Psoas muscle (tissue), 8 donors: Measurements from ENCODE around the gene LTBP1. TPM values are rescaled to one million over a fixed set of nuclear protein-coding genes. Genes with fewer than 3 reads are reported as not detected.

Source experiments
- ATAC-seq, 4 donors: fragments of 200-7000 bp; cut with Tn5 transposase; one replicate each; pipeline ENCODE4 v1.9.1; 2020; ENCODE audit warnings: moderate library complexity in 3 of 4, mild to moderate bottlenecking in 2 of 4
- DNase-seq, 2 donors: peaks; one replicate each; pipeline ENCODE4 v3.0.0-alpha.2; 2020
- H3K27ac ChIP-seq: fragments of 200-600 bp; one replicate; pipeline ENCODE4 v1.8.0; 2022
- H3K27me3 ChIP-seq, 3 donors: fragments of 200-600 bp in 1 of 3; one replicate each; pipeline versions ENCODE4 v1.6.1 to v1.8.0; 2013 to 2022; ENCODE audit warnings: low read length in 2 of 3, mild to moderate bottlenecking in 2 of 3, moderate library complexity in 1 of 3; ENCODE audit not compliant: insufficient read depth in 3 of 3
- H3K36me3 ChIP-seq, 2 donors: fragments of 200-600 bp in 1 of 2; one replicate each; pipeline versions ENCODE4 v1.6.1 to v1.8.0; 2013 to 2022; ENCODE audit warnings: low read depth in 1 of 2, mild to moderate bottlenecking in 1 of 2, moderate library complexity in 1 of 2; ENCODE audit not compliant: insufficient read depth in 1 of 2
- H3K4me1 ChIP-seq: fragments of 200-600 bp; one replicate; pipeline ENCODE4 v1.8.0; 2022
- H3K4me3 ChIP-seq: fragments of 200-600 bp; one replicate; pipeline ENCODE4 v1.8.0; 2022; ENCODE audit warnings: mild to moderate bottlenecking
- H3K9me3 ChIP-seq: fragments of 200-600 bp; one replicate; pipeline ENCODE4 v1.8.0; 2022
- WGBS, 3 donors: extraction: QIAGEN DNeasy Blood & Tissue Kit; methylation state at CpG; one replicate each; pipeline versions ENCODE4 v1.1.6 to v1.1.7; 2013; 5-methylcytosine and 5-hydroxymethylcytosine counted together
- intact Hi-C, 2 donors: fragments of 100-400 bp; cut with DNase I; formaldehyde crosslinking; loops; one replicate each; pipeline versions ENCODE4 v1.11.0 to v1.14.2; 2022
- polyA plus RNA-seq, 3 donors: library from polyadenylated mRNA; stranded (reverse); fragments of 200-250 nt; gene quantifications; one replicate each; pipeline ENCODE4 v1.2.3, GENCODE V29; 2013
- total RNA-seq, 4 donors: library from RNA; stranded (reverse); fragmentation: NEBNext Ultra II Directional in 2 of 4; extraction: Animal tissue kit (Norgen Biotek cat#: 25700) in 2 of 4; gene quantifications; one replicate each; pipeline versions ENCODE4 v1.2.1 to v1.2.4, GENCODE V29; 2021 to 2023
- TF ChIP-seq, protein P1 (sequence below): fragments of 200-600 bp; IDR thresholded peaks from one replicate; pipeline ENCODE4 v1.8.0; 2022; ENCODE audit warnings: antibody characterized with exemption
- donor health status: healthy with polysubstance abuse.
- donor health status: DM: no; HTN: no; CAD: no; lungs with moderate emphysema.
- donor health status: Bipolar disorder and iron deficiency.
- donor health status: healthy.
- donor health status: DM: yes; HTN: yes; CAD: no.
- donor health status: DM: no; HTN: no; CAD: no.
- donor health status: DM: no; HTN: no; CAD: no.
- donor health status: DM: yes; HTN: yes; CAD: no.

LTBP1 gene
- total and polyA plus RNA-seq, 7 donors, result 5.9 to 26.8 (median 9.5) TPM

DNA sequence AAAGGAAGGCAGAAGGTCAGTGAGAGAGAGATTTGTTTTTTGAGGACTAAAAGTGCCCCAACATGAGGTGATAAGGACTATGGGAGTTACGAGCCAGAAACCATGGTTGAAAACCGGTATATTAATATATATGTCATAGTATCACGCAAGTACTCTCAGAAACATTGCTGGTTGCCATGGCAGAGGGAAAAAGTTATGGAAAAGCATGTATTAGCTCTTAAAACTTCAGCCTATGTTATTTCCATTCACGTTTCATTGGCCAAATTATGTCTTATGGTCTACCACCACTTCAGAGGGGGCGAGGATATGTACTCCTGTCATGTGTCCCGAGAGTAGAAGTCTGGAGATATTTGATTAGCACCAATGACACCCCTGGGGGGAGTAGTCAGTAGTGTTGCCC is 125.9 kb downstream of the LTBP1 start:
- ATAC-seq, result no peak
- intact Hi-C loops, result no loop called here

DNA sequence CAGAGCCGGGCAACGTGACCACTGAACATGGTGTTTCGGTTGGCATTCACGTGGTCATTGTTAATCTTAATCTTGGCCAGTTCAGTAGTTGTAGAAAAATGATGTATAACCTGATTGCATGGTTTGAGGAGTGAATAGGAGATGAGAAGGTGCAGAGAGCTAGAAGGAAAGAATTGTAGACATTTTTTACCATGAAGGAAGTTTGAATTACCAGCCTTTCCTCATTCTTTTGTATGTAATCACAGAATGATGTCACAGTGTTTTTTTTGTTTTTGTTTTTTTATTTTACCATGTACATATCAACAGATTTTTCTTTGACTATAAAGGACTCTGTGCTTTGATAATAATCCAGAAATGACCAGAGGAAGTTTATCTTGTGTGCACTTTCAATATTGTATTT is 126.3 kb downstream of the LTBP1 start:
- Histone ChIP-seq H3K27ac (no peak overlapping the region), H3K4me1 (peaks cover 16% of the 10 kb centered on the region), H3K36me3 (no peaks in the 10 kb centered on the region), H3K27me3 (no peaks in the 10 kb centered on the region), H3K9me3 (no peaks in the 10 kb centered on the region), H3K4me3 (no peak overlapping the region)
- 93 to 99% (median 94%) methylated on average over 4 of the region's 4 CpGs for WGBS, 3 donors
- ATAC-seq (no peak), DNase-seq (no peak)
- intact Hi-C loops, result no loop called here
- TF ChIP-seq, protein P1, sequence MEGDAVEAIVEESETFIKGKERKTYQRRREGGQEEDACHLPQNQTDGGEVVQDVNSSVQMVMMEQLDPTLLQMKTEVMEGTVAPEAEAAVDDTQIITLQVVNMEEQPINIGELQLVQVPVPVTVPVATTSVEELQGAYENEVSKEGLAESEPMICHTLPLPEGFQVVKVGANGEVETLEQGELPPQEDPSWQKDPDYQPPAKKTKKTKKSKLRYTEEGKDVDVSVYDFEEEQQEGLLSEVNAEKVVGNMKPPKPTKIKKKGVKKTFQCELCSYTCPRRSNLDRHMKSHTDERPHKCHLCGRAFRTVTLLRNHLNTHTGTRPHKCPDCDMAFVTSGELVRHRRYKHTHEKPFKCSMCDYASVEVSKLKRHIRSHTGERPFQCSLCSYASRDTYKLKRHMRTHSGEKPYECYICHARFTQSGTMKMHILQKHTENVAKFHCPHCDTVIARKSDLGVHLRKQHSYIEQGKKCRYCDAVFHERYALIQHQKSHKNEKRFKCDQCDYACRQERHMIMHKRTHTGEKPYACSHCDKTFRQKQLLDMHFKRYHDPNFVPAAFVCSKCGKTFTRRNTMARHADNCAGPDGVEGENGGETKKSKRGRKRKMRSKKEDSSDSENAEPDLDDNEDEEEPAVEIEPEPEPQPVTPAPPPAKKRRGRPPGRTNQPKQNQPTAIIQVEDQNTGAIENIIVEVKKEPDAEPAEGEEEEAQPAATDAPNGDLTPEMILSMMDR, result no peak

More for the DNA sequence above, 125.9 kb downstream of the LTBP1 start:
- Histone ChIP-seq H3K9me3 (no peaks in the 10 kb centered on the region), H3K27me3 (no peaks in the 10 kb centered on the region), H3K27ac (no peak overlapping the region), H3K4me1 (peaks cover 16% of the 10 kb centered on the region), H3K4me3 (no peak overlapping the region), H3K36me3 (no peaks in the 10 kb centered on the region)
- TF ChIP-seq, protein P1, result no peak
- 80 to 91% (median 81%) methylated on average over 6 of the region's 6 CpGs for WGBS, 3 donors
- DNase-seq, result no peak

GRCh38 chr2:33074197-33074596 is 127.4 kb downstream of the LTBP1 start:
- no peaks in the 10 kb centered on the region for H3K36me3 ChIP-seq
- TF ChIP-seq, protein P1, result no peak
- WGBS, 3 donors, result 95 to 99% (median 98%) methylated on average over 6 of the region's 6 CpGs
- no peak overlapping the region for H3K27ac ChIP-seq
- intact Hi-C loops, result no loop called here
- no peak overlapping the region for H3K4me3 ChIP-seq
- H3K9me3 ChIP-seq, result no peaks in the 10 kb centered on the region
- H3K4me1 ChIP-seq, result peaks cover 16% of the 10 kb centered on the region
- H3K27me3 ChIP-seq, result no peaks in the 10 kb centered on the region
- ATAC-seq, result no peak
- DNase-seq, result no peak

DNA sequence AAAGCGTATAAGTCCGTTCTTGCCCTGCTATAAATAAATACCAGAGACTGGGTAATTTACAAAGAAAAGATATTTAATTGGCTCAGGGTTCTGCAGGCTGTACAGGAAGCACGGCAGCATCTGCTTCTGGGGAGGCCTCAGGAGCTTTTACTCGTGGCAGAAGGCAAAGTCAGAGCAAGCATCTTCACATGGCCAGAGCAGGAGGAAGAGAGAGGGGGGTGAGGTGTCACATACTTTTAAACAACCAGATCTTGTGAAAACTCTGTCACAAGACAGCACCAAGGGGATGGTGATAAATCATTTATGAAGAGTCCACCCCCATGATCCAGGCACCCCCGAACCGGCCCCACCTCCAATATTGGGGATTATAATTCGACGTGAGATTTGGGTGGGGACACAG is 130.6 kb downstream of the LTBP1 start:
- TF ChIP-seq, protein P1, result no peak
- Histone ChIP-seq H3K36me3 (no peaks in the 10 kb centered on the region), H3K27me3 (no peaks in the 10 kb centered on the region), H3K27ac (no peak overlapping the region), H3K9me3 (no peaks in the 10 kb centered on the region), H3K4me3 (no peak overlapping the region), H3K4me1 (no peaks in the 10 kb centered on the region)
- DNase-seq (no peak), ATAC-seq (no peak)
- 70 to 80% (median 77%) methylated on average over 8 of the region's 8 CpGs for WGBS, 3 donors
- intact Hi-C loops, result no loop called here

- Histone ChIP-seq H3K27me3 (no peaks in the 10 kb centered on the region), H3K4me3 (no peak overlapping the region), H3K9me3 (no peaks in the 10 kb centered on the region), H3K27ac (peak overlapping the region; percentile 8), H3K4me1 (no peaks in the 10 kb centered on the region), H3K36me3 (no peaks in the 10 kb centered on the region)
- WGBS, 3 donors, result 61 to 65% (median 62%) methylated on average over 4 of the region's 4 CpGs
- peak in 3 of 4 donors; percentile 17 to 57 (median 30) for ATAC-seq
- DNase-seq, result no peak
- TF ChIP-seq, protein P1, result no peak
- intact Hi-C loops, result no loop called here
Observed at GRCh38 chr2:33077844-33078243, 131.1 kb downstream of the LTBP1 start.
